Stimulated activated naive CD8-positive, alpha-beta T cell treated with anti-CD3 and anti-CD28 coated beads, Interleukin-15, Interleukin-2, amounts not matched to agents 100 ng/mL and 50 ng/mL, for 24 hours (primary cell): ENCODE results near the gene NAA11.
"Not testable (repeated sequence)": the region's sequence is repeated elsewhere in the genome, so short reads cannot be mapped to it uniquely, and the experiment has no call there.

Experiments used
- H3K27ac Mint-ChIP-seq: one replicate; pipeline ENCODE4 v1.8.0; 2021; ENCODE audit warnings: mild to moderate bottlenecking, mixed read lengths
- H3K27me3 Mint-ChIP-seq: one replicate; pipeline ENCODE4 v1.8.0; 2021; ENCODE audit warnings: mixed read lengths
- H3K36me3 Mint-ChIP-seq: one replicate; pipeline ENCODE4 v1.8.0; 2021; ENCODE audit warnings: low read depth, mixed read lengths
- H3K4me1 Mint-ChIP-seq: one replicate; pipeline ENCODE4 v1.8.0; 2021; ENCODE audit warnings: low read depth, mixed read lengths
- H3K4me3 Mint-ChIP-seq: one replicate; pipeline ENCODE4 v1.8.0; 2021; ENCODE audit warnings: mild to moderate bottlenecking, mixed read lengths
- H3K9me3 Mint-ChIP-seq: one replicate; pipeline ENCODE4 v1.8.0; 2021; ENCODE audit warnings: mixed read lengths

The NAA11 gene

DNA sequence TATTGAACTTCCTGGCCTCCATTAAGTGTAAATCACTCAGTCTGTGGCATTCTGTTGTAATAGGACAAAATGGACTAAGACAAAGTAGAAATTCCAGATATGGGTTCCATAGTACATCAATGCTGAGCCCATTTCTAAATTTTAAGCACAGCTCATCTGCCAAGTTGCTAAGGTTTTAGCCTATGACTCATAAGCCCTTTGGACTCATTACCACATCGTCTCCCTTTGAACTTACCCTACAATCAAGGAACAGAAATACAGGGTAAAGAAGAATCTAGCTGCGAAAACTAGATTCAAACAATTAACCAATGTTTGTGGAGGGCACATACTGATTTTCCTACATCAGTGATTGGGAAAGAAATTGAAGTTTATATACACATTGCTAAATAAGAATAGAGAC is 31.8 kb downstream of the NAA11 start:
- no peak overlapping the region for H3K4me3 Mint-ChIP-seq
- H3K9me3 Mint-ChIP-seq, result no peaks in the 10 kb centered on the region

DNA sequence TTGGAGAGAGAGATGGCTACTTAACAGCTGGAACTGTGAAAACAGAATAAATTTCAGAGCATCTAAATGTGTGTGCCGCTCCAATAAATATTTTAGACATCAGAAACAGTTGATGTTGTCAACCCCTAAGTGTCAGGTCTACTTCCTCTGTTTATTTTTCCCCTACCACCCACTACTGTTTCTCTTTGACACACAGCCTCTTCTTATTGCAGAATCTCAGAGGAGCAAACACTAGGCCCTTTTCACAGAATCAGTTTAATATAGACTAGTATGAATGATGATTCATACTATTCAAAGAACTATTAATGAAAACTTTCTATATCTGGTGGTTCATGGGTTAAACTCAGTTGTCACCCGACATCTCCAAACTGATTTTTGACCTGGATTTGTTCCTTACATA is 33.9 kb downstream of the NAA11 start:
- no peak overlapping the region for H3K4me3 Mint-ChIP-seq
- no peaks in the 10 kb centered on the region for H3K36me3 Mint-ChIP-seq
- peaks cover 4% of the 10 kb centered on the region for H3K27me3 Mint-ChIP-seq
- H3K27ac Mint-ChIP-seq, result no peak overlapping the region
- no peaks in the 10 kb centered on the region for H3K9me3 Mint-ChIP-seq
- no peaks in the 10 kb centered on the region for H3K4me1 Mint-ChIP-seq

More for the DNA sequence above, 31.8 kb downstream of the NAA11 start:
- Mint-ChIP-seq H3K36me3 (no peaks in the 10 kb centered on the region), H3K27ac (no peak overlapping the region), H3K27me3 (peaks cover 4% of the 10 kb centered on the region), H3K4me1 (no peaks in the 10 kb centered on the region)

GRCh38 chr4:79290376-79290775 is 35.5 kb downstream of the NAA11 start:
- Mint-ChIP-seq H3K27ac (no peak overlapping the region), H3K4me3 (no peak overlapping the region), H3K36me3 (no peaks in the 10 kb centered on the region), H3K4me1 (no peaks in the 10 kb centered on the region), H3K9me3 (no peaks in the 10 kb centered on the region), H3K27me3 (peaks cover 3% of the 10 kb centered on the region)

- Mint-ChIP-seq H3K9me3 (no peaks in the 10 kb centered on the region), H3K4me3 (no peak overlapping the region), H3K36me3 (no peaks in the 10 kb centered on the region), H3K27me3 (no peaks in the 10 kb centered on the region), H3K4me1 (no peaks in the 10 kb centered on the region), H3K27ac (no peak overlapping the region)
These were observed 37.7 kb downstream of the NAA11 start for GRCh38 chr4:79288185-79288584.

DNA sequence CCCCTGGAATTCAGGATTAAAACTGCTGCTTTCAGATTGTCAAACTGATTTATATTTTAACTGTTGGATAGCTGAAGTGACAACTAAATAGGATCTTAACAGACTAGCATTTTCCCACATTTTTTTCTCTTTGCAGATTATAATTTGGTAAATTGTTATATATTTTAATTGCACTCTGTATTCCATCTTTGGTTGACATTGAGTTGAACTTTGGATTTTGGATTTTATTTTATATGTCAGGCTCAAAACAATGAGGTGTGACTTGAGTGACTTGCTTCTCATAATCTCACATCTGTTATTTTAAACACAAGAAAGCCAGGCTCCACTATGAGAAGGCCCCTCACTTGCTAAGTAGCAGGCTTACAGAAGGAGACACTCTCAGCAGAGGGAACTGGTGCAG is 38.1 kb downstream of the NAA11 start:
- H3K9me3 Mint-ChIP-seq, result no peaks in the 10 kb centered on the region
- H3K4me1 Mint-ChIP-seq, result no peaks in the 10 kb centered on the region
- H3K4me3 Mint-ChIP-seq, result no peak overlapping the region
- H3K27me3 Mint-ChIP-seq, result no peaks in the 10 kb centered on the region
- H3K36me3 Mint-ChIP-seq, result no peaks in the 10 kb centered on the region
- no peak overlapping the region for H3K27ac Mint-ChIP-seq

DNA sequence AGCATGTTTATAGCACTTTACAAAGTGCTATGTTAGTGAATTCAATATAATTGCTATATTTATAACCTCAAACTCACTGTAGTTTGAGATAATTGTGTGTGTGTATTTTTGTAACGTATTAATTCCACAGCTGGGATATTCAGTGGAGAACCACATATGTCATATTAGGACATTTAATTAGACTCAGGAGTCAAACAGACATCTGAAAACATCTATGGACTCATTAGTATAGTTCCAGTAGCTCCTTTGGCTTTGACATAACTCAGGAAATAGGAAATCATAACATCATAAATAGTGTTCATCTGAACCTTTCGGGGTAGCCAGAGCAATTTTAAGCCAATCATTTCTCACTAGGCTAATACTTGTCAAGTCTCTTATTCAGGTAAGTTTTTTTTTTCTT is 38.8 kb downstream of the NAA11 start:
- Mint-ChIP-seq H3K9me3 (no peaks in the 10 kb centered on the region), H3K4me1 (no peaks in the 10 kb centered on the region), H3K4me3 (no peak overlapping the region), H3K27me3 (no peaks in the 10 kb centered on the region), H3K36me3 (no peaks in the 10 kb centered on the region), H3K27ac (no peak overlapping the region)

DNA sequence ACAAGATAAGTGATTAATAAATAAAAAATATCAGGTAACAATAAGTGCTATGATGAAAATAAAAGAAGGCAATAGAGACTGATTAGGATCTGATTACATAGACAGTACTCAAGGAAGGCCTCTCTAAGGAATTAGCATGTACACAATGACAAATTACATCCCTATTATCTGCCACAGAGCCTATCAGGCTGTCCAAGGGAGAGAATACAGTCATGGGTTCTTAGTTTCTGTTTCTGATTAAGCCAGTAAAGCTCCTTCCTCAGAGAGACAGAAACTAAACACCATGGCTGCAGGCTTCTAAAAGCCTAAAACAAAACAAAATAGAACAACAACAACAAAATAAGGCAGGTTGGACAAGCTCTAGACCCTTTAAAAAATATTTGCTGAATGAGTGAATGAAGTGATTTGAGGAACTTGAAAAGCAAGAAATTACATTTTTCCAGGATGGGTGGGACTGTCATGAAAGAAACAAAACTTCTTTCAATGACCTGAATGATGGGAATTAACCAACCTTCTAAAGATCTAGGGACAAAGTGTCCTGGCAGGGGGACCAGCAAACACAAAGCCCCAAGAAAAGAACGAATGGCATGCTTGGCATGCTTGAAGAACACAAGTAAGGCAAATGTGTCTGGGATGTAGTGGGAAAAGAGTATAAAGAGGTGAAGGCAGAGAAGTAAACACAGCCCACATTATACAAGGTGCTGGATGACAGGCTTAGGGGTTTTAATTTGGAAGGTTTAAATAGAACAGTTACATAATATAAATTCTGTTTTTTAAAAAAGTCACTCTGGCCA is 44.1 kb downstream of the NAA11 start:
- Mint-ChIP-seq H3K27ac (no peak overlapping the region), H3K27me3 (no peaks in the 10 kb centered on the region), H3K9me3 (no peaks in the 10 kb centered on the region), H3K4me3 (no peak overlapping the region), H3K36me3 (no peaks in the 10 kb centered on the region), H3K4me1 (no peaks in the 10 kb centered on the region)

- not testable (repeated sequence) for H3K9me3 Mint-ChIP-seq, H3K36me3 Mint-ChIP-seq, H3K4me3 Mint-ChIP-seq, H3K27ac Mint-ChIP-seq, H3K27me3 Mint-ChIP-seq, H3K4me1 Mint-ChIP-seq
These were observed 48.4 kb downstream of the NAA11 start for GRCh38 chr4:79277467-79277866.

DNA sequence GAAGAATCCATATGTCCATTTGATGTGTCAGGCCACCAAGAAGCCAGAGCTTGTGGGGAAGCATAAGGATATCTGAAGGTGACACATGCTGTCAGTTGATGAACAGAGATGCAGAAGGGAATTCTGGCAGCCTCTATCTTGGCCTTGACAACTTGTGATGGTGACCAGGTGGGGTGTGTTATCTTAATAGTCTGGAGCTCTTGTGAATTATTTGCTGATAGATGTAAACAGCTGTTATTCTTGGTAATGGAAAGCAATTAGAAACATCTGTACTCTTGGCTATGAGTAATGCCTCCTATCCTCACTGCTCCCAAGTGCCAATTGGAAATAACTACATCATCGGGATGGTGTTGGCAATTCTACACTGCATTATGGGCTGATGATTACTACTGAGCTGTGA is 51.9 kb downstream of the NAA11 start:
- no peaks in the 10 kb centered on the region for H3K9me3 Mint-ChIP-seq
- H3K4me3 Mint-ChIP-seq, result no peak overlapping the region
- H3K4me1 Mint-ChIP-seq, result no peaks in the 10 kb centered on the region
- H3K36me3 Mint-ChIP-seq, result no peaks in the 10 kb centered on the region
- H3K27me3 Mint-ChIP-seq, result no peaks in the 10 kb centered on the region
- no peak overlapping the region for H3K27ac Mint-ChIP-seq

DNA sequence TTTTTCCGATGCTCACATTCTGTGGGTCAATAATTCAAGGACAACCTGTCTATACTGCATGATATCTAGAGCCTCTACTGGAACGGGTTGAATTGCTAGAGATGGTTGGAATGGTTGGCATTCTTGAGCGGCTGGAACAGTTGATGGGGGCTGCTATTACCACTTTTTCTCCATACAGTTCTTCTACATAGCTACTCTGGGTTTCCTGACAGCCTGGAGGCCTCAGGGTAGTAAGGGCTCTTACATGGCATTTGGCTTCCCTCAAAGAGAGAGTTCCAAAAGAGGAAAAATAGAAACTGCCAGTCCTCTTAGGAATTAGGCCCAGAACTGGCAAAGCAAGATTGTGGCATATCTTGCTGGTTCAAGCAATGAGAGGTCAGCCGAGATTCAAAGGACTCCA is 53.1 kb downstream of the NAA11 start:
- Mint-ChIP-seq H3K36me3 (no peaks in the 10 kb centered on the region), H3K4me3 (no peak overlapping the region), H3K9me3 (no peaks in the 10 kb centered on the region), H3K27me3 (no peaks in the 10 kb centered on the region), H3K27ac (no peak overlapping the region), H3K4me1 (no peaks in the 10 kb centered on the region)

- Mint-ChIP-seq H3K4me1 (no peaks in the 10 kb centered on the region), H3K9me3 (no peaks in the 10 kb centered on the region), H3K36me3 (no peaks in the 10 kb centered on the region), H3K27me3 (no peaks in the 10 kb centered on the region), H3K27ac (no peak overlapping the region), H3K4me3 (no peak overlapping the region)
These were observed 53.7 kb downstream of the NAA11 start for GRCh38 chr4:79272126-79272525.

- Mint-ChIP-seq H3K9me3 (no peaks in the 10 kb centered on the region), H3K27ac (no peak overlapping the region), H3K36me3 (no peaks in the 10 kb centered on the region), H3K27me3 (no peaks in the 10 kb centered on the region), H3K4me1 (no peaks in the 10 kb centered on the region), H3K4me3 (no peak overlapping the region)
These were observed 58.2 kb downstream of the NAA11 start for GRCh38 chr4:79267671-79268070.
